Prostate gland (tissue), 2 donors: Measurements from ENCODE around the gene GNA14.

Experiments
- POLR2A ChIP-seq: fragments of 450-650 bp; IDR thresholded peaks from one replicate; pipeline ENCODE4 v1.6.1; 2016; ENCODE audit warnings: antibody characterized with exemption, mild to moderate bottlenecking
- POLR2AphosphoS5 ChIP-seq: sonication (generic); formaldehyde crosslinking; IDR thresholded peaks from one replicate; pipeline ENCODE4 v1.6.1; 2017; ENCODE audit warnings: antibody characterized with exemption
- TF ChIP-seq, protein P1 (sequence below), 4 experiments: fragments of 200-600 bp in 2 of 4; fragments of 450-650 bp in 2 of 4; sonication (generic) in 2 of 4; IDR thresholded peaks; 1 replicate in 3 of 4; 2 replicates in 1 of 4; pipeline ENCODE4 v1.5.1; 2016 to 2019; ENCODE audit warnings: antibody characterized with exemption in 4 of 4, mild to moderate bottlenecking in 2 of 4, moderate library complexity in 2 of 4

DNA sequence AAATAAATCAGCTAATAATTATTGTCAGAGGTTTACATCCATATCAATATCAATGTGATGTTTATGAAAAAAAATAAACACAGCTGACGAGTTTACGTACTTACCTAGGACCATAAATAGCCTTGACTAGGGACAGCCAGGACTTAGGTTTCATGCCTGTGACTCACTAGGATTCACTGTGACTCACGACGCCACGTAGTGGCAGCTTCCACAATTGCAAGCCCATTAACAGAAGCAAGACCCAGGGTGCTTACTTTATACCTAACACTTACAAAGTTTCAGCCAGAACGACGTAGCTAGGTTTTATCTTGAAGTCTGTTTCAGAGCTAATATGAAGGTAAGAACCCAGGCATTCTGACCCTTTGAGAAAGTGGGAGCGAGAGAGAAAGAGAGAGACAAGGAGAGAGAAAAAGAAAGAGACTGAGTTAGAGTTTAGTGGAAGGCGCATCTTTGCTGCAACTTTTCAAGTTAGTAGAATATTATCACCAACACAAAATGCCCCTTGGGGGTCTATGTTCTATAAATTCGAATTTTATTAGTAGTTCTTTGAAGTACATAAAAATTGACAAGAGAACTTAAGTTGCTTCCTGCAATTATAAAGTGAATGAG lies 191.2 kb downstream of the GNA14 start:
- TF ChIP-seq POLR2A (no peak), POLR2AphosphoS5 (peak; percentile 40)
- TF ChIP-seq, protein P1, sequence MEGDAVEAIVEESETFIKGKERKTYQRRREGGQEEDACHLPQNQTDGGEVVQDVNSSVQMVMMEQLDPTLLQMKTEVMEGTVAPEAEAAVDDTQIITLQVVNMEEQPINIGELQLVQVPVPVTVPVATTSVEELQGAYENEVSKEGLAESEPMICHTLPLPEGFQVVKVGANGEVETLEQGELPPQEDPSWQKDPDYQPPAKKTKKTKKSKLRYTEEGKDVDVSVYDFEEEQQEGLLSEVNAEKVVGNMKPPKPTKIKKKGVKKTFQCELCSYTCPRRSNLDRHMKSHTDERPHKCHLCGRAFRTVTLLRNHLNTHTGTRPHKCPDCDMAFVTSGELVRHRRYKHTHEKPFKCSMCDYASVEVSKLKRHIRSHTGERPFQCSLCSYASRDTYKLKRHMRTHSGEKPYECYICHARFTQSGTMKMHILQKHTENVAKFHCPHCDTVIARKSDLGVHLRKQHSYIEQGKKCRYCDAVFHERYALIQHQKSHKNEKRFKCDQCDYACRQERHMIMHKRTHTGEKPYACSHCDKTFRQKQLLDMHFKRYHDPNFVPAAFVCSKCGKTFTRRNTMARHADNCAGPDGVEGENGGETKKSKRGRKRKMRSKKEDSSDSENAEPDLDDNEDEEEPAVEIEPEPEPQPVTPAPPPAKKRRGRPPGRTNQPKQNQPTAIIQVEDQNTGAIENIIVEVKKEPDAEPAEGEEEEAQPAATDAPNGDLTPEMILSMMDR (IDR thresholded peaks at IDR 0.05), result peak; percentile 70 to 82 (median 76)
